ENCODE results near the gene YTHDC2. TPM values are rescaled to one million over a fixed set of nuclear protein-coding genes. Genes with fewer than 3 reads are reported as not detected.

The YTHDC2 gene
- total RNA-seq, 4 donors from 2014 or later: 39.8 to 50.3 (median 41.5) TPM

GRCh38 chr5:113526421-113526820 is 12.9 kb downstream of the YTHDC2 start:
- H3K36me3 ChIP-seq: peaks cover 0 to 21% (median 0%) of the 10 kb centered on the region in 3 donors
- peaks cover 0 to 52% (median 8%) of the 10 kb centered on the region in 4 donors for H3K4me1 ChIP-seq
- H3K27me3 ChIP-seq: no peaks in the 10 kb centered on the region
- H3K9me3 ChIP-seq: peaks cover 0 to 7% (median 0%) of the 10 kb centered on the region in 4 donors
- no peak overlapping the region for H3K27ac ChIP-seq
- TF ChIP-seq EP300 (IDR thresholded peaks at IDR 0.05) (no peak), POLR2A (IDR thresholded peaks at IDR 0.05) (no peak), CTCF (IDR thresholded peaks at IDR 0.05) (no peak)
- WGBS, 2 donors: 44 to 48% methylated on average over 4 of the region's 4 CpGs
- no peak overlapping the region for H3K4me3 ChIP-seq
- no peak for DNase-seq (ENCODE audit: low spot score in 2 of 2)

DNA sequence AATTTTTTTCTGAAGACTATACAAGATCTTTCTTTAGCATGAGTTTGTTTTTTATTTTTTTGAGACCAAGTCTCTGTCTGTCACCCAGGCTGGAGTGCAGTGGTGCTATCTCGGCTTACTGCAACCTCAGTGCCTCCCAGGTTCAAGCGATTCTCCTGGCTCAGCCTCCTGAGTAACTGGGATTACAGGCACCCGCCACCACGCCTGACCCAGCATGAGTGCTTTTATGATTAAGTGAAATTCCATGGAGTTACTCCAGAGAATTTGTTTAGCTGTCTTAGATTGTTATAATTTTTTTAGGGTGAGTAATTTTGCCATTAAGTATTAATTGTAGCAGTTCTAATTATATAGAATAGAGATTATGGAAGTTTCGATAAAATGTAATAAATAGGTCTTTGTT is 14.3 kb downstream of the YTHDC2 start:
- Histone ChIP-seq H3K27me3 (no peaks in the 10 kb centered on the region), H3K36me3 (peaks cover 0 to 30% (median 0%) of the 10 kb centered on the region in 3 donors), H3K9me3 (peaks cover 0 to 14% (median 0%) of the 10 kb centered on the region in 4 donors), H3K4me1 (peaks cover 0 to 41% (median 8%) of the 10 kb centered on the region in 4 donors), H3K27ac (no peak overlapping the region), H3K4me3 (no peak overlapping the region)
- no peak for TF ChIP-seq EP300 (IDR thresholded peaks at IDR 0.05)
- TF ChIP-seq POLR2A (IDR thresholded peaks at IDR 0.05): no peak
- TF ChIP-seq CTCF (IDR thresholded peaks at IDR 0.05): no peak
- no peak for DNase-seq (ENCODE audit: low spot score in 2 of 2)
- 89 to 95% methylated on average over 5 of the region's 5 CpGs for WGBS, 2 donors

DNA sequence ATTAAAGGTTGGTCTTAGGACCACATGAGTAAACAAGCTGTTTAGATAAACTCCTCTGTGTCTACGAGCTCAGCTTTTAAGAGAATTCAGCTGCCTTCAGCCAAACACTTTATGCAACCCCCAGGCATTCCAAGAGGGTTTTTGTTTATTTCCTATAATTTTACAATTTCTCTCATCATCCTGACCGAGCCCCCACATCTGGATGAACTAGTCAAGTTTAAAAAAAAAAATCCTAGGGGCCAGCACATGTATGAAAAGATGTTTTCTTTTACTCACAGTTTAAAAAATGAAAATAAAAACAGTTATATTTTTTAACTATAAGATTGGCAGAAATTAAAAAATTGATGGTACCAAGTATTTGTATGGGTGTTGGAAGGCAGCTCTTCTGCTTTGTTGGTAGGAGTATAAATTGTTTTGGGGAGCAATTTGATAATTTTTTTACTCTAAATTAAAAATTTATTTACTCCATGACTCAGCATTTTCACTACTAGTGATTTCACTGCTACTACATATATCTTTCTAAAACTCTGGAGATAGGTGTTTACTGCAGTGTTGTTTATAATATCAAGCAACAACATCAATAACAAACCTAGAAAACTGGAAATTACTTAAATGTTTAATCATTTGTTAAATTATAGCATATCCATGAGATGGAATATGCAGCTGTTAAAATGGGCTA is 18.1 kb downstream of the YTHDC2 start:
- TF ChIP-seq CTCF (IDR thresholded peaks at IDR 0.05) (no peak), EP300 (IDR thresholded peaks at IDR 0.05) (no peak), POLR2A (IDR thresholded peaks at IDR 0.05) (no peak)
- peaks cover 0 to 14% (median 0%) of the 10 kb centered on the region in 4 donors for H3K9me3 ChIP-seq
- no peak for DNase-seq (ENCODE audit: low spot score in 2 of 2)
- peaks cover 0 to 64% (median 0%) of the 10 kb centered on the region in 3 donors for H3K36me3 ChIP-seq
- peaks cover 0 to 5% (median 0%) of the 10 kb centered on the region in 4 donors for H3K4me1 ChIP-seq
- no peak overlapping the region for H3K27ac ChIP-seq
- no peak overlapping the region for H3K4me3 ChIP-seq
- no peaks in the 10 kb centered on the region for H3K27me3 ChIP-seq
- 92 to 94% methylated on average over 2 of the region's 2 CpGs for WGBS, 2 donors

DNA sequence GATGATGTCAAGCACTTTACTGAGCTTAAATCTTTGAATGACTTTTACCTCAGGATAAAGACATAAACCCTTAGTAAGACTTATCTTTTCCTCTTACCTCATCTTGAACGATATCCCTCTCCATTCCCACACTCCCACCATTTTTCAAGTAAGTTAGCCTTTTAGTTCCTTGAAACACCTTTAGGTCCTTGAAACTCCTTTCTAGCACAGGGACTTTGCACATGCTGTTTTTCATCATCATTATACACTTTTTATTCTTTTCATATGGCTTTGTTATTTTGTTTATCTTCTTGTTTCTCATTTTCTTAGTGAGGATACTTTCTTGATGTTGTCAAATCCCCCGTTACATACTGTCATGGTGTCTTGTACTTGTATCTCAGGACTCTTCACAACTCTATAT is 24.8 kb downstream of the YTHDC2 start:
- Histone ChIP-seq H3K36me3 (peaks cover 0 to 85% (median 0%) of the 10 kb centered on the region in 3 donors), H3K4me3 (no peak overlapping the region), H3K27ac (no peak overlapping the region), H3K27me3 (no peaks in the 10 kb centered on the region), H3K4me1 (no peaks in the 10 kb centered on the region), H3K9me3 (no peaks in the 10 kb centered on the region)
- TF ChIP-seq EP300 (IDR thresholded peaks at IDR 0.05): no peak
- TF ChIP-seq POLR2A (IDR thresholded peaks at IDR 0.05): no peak
- no peak for TF ChIP-seq CTCF (IDR thresholded peaks at IDR 0.05)
- DNase-seq (ENCODE audit: low spot score in 2 of 2): no peak
- WGBS, 2 donors: 94 to 97% methylated on average over 2 of the region's 2 CpGs

GRCh38 chr5:113546703-113547183 is 33.2 kb downstream of the YTHDC2 start:
- no peak overlapping the region for H3K4me3 ChIP-seq
- H3K36me3 ChIP-seq: peaks cover 0 to 68% (median 0%) of the 10 kb centered on the region in 3 donors
- H3K27me3 ChIP-seq: no peaks in the 10 kb centered on the region
- WGBS, 2 donors: 64 to 71% methylated on average over 3 of the region's 3 CpGs
- TF ChIP-seq CTCF (IDR thresholded peaks at IDR 0.05) (no peak), EP300 (IDR thresholded peaks at IDR 0.05) (no peak), POLR2A (IDR thresholded peaks at IDR 0.05) (no peak)
- H3K4me1 ChIP-seq: no peaks in the 10 kb centered on the region
- H3K27ac ChIP-seq: no peak overlapping the region
- no peaks in the 10 kb centered on the region for H3K9me3 ChIP-seq
- no peak for DNase-seq (ENCODE audit: low spot score in 2 of 2)
